Aorta (tissue), 5 donors: ENCODE data around the gene HACD3. TPM values are rescaled to one million over a fixed set of nuclear protein-coding genes. Genes with fewer than 3 reads are reported as not detected.
"Not testable (repeated sequence)": the region's sequence is repeated elsewhere in the genome, so short reads cannot be mapped to it uniquely, and the experiment has no call there.

Experiments
- ATAC-seq: fragments of 200-7000 bp; cut with Tn5 transposase; one replicate; pipeline ENCODE4 v1.9.1; 2022; ENCODE audit warnings: moderate library complexity; ENCODE audit not compliant: low FRiP score
- DNase-seq, 2 donors: peaks; one replicate each; pipeline ENCODE4 v3.0.0-alpha.2; 2020
- H3K27ac ChIP-seq, 2 donors: one replicate each; pipeline ENCODE4 v1.5.1; 2013; ENCODE audit warnings: low read length in 2 of 2, mild to moderate bottlenecking in 2 of 2, moderate library complexity in 2 of 2, control low read depth in 1 of 2, inconsistent platforms in 1 of 2, low read depth in 1 of 2
- H3K27me3 ChIP-seq, 2 donors: one replicate each; pipeline ENCODE4 v1.6.1; 2013; ENCODE audit warnings: control low read depth in 1 of 2, low read length in 1 of 2, mild to moderate bottlenecking in 1 of 2, moderate library complexity in 1 of 2; ENCODE audit not compliant: insufficient read depth in 2 of 2, control insufficient read depth in 1 of 2
- H3K36me3 ChIP-seq, 2 donors: one replicate each; pipeline ENCODE4 v1.6.1; 2013; ENCODE audit warnings: control low read depth in 1 of 2, low read length in 1 of 2, mild to moderate bottlenecking in 1 of 2; ENCODE audit not compliant: insufficient read depth in 2 of 2, control insufficient read depth in 1 of 2
- H3K4me1 ChIP-seq, 2 donors: one replicate each; pipeline ENCODE4 v1.6.1; 2013; ENCODE audit warnings: low read length in 2 of 2, control low read depth in 1 of 2, mild to moderate bottlenecking in 1 of 2, moderate library complexity in 1 of 2; ENCODE audit not compliant: insufficient read depth in 2 of 2, control insufficient read depth in 1 of 2
- H3K4me3 ChIP-seq, 2 donors: one replicate each; pipeline ENCODE4 v1.5.1; 2013; ENCODE audit warnings: low read length in 2 of 2, control low read depth in 1 of 2, mild to moderate bottlenecking in 1 of 2
- H3K9me3 ChIP-seq: one replicate; pipeline ENCODE4 v1.6.1; 2013; ENCODE audit warnings: mild to moderate bottlenecking, low read length; ENCODE audit not compliant: control insufficient read depth
- WGBS, 2 donors: extraction: QIAGEN DNeasy Blood & Tissue Kit; methylation state at CpG; one replicate each; pipeline ENCODE4 v1.1.7; 2013; 5-methylcytosine and 5-hydroxymethylcytosine counted together
- intact Hi-C, 2 donors: fragments of 100-400 bp; cut with DNase I; formaldehyde crosslinking; loops; one replicate each; pipeline versions ENCODE4 v1.14.2 to v1.15.0; 2022
- polyA plus RNA-seq, 2 donors: library from polyadenylated mRNA; stranded (reverse); fragments of 200-250 nt; gene quantifications; one replicate each; pipeline ENCODE4 v1.2.3, GENCODE V29; 2013
- total RNA-seq, 2 donors: library from RNA; stranded (reverse); fragmentation: NEBNext Ultra II Directional; extraction: Animal tissue kit (Norgen Biotek cat#: 25700); gene quantifications; one replicate each; pipeline ENCODE4 v1.2.1, GENCODE V29; 2021
- donor health status: healthy with polysubstance abuse.
- donor health status: Bipolar disorder and iron deficiency.
- donor health status: DM: no; HTN: no; CAD: no.
- donor health status: DM: no; HTN: no; CAD: no.
- donor health status: DM: yes; HTN: yes; CAD: no.

The HACD3 gene
- total and polyA plus RNA-seq, 4 donors = 9.6 to 34.2 (median 15.4) TPM

DNA sequence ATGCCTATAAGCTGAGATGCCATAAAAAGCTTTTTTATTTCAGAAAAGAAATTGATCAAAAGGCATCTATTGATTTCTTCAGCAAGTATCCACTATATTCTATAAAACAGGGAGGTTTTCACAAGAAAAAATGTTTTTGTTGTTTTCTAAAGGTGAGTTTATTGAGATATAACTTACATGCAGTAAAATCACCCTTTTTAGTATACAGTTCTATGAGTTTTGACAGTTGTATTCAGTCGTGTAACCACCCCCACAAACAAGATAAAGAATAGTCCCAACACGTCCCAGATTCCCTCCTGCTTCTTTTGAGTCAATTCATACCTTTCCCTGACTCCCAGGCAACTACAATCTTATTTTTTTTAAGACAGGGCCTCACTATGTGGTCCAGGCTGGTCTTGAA, 72.9 kb downstream of the HACD3 start:
- no peak overlapping the region for H3K27ac ChIP-seq
- DNase-seq (no peak), ATAC-seq (no peak)
- peaks cover 0 to 1% of the 10 kb centered on the region in 2 donors for H3K36me3 ChIP-seq
- no peaks in the 10 kb centered on the region for H3K9me3 ChIP-seq
- H3K4me1 ChIP-seq = no peaks in the 10 kb centered on the region
- 76 to 86% methylated on average over 2 of the region's 2 CpGs for WGBS, 2 donors
- H3K4me3 ChIP-seq = no peak overlapping the region
- H3K27me3 ChIP-seq = no peaks in the 10 kb centered on the region
- intact Hi-C loops = no loop called here

DNA sequence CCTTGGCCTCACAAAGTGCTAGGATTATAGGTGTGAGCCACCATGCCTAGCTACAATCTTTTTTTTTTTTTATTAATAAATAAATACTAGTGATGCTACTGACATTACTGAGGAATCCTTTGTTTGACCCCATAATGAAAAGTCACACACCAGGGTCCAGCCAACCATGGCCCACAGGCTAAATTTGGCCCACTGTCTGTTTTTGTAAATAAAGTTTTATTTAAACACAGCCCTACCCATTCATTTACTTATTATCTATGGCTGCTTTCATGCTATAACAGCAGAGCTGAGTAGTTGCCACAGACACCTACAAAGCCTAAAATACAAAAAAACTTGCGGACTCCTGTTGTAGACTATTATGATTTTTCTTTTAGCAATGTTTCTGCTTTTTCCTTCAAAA, 73.3 kb downstream of the HACD3 start:
- H3K36me3 ChIP-seq = peaks cover 0 to 1% of the 10 kb centered on the region in 2 donors

DNA sequence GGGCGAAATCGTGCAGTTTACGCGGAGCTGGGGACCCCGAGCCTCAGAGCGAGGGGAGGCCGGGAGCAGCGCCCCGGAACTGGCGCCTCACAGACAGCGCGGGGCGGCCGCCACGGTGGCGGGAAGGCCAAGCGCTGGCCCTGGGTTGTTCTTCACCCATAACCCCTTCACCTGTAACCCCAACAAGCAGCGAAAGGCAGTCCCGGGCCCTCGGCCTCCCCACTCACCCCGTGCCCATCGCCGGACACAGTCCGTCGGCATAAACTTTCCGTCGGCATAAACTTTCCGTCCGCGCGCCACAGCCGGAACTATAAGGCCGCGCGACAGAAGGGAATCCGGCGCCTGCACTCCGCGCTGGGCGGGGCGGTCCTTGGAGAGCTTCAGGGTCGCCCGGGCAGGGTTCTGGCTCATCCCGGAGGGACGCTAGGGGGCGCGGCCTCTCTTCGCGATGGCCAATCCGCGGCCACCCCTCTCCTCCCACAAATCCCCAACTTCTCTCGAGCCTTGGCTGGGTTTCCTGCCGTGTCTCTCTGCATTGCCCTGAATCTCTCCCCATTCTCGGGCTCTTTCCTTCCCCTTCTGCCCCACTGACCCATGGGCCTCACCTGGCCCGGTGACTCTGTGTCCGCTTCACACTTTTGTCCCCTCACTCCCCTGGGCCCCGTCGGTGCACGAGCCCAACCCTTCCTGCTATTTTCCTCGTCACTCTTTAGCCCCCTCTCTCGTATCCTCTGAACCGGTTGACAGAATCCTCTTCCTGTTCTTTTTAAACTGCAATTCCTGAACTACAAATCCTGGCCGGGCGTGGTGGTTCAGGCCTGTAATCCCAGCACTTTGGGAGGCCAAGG, 80.8 kb downstream of the HACD3 start, which contains the start of gene INTS14:
Gene INTS14, minus strand, starts transcription at position 261 of the 848 bp plus-strand sequence. CDS start 3,751 bp downstream, outside the sequence.
- peak within 1 kb of the TSS; percentile 67 to 92 for H3K4me3 ChIP-seq
- 0 to 1% methylated on average over 56 to 64 of the region's 64 CpGs for WGBS, 2 donors
- peak within 1 kb of the TSS; percentile 64 to 76 for H3K27ac ChIP-seq
- intact Hi-C loops = no loop called here
- ATAC-seq (peak; percentile 100), DNase-seq (peak; percentile 99 to 100)
- no peaks in the 10 kb centered on the region for H3K9me3 ChIP-seq
- H3K4me1 ChIP-seq = peaks cover 2 to 4% of the 10 kb centered on the region in 2 donors
- H3K27me3 ChIP-seq = no peaks in the 10 kb centered on the region
- no peaks in the 10 kb centered on the region for H3K36me3 ChIP-seq

More for the DNA sequence above, 73.3 kb downstream of the HACD3 start:
- 99 to 100% methylated on average over 1 of the region's 1 CpG for WGBS, 2 donors
- Histone ChIP-seq H3K9me3 (no peaks in the 10 kb centered on the region), H3K27me3 (no peaks in the 10 kb centered on the region), H3K4me1 (no peaks in the 10 kb centered on the region), H3K27ac (no peak overlapping the region), H3K4me3 (no peak overlapping the region)
- intact Hi-C loops = no loop called here
- DNase-seq (no peak), ATAC-seq (no peak)

DNA sequence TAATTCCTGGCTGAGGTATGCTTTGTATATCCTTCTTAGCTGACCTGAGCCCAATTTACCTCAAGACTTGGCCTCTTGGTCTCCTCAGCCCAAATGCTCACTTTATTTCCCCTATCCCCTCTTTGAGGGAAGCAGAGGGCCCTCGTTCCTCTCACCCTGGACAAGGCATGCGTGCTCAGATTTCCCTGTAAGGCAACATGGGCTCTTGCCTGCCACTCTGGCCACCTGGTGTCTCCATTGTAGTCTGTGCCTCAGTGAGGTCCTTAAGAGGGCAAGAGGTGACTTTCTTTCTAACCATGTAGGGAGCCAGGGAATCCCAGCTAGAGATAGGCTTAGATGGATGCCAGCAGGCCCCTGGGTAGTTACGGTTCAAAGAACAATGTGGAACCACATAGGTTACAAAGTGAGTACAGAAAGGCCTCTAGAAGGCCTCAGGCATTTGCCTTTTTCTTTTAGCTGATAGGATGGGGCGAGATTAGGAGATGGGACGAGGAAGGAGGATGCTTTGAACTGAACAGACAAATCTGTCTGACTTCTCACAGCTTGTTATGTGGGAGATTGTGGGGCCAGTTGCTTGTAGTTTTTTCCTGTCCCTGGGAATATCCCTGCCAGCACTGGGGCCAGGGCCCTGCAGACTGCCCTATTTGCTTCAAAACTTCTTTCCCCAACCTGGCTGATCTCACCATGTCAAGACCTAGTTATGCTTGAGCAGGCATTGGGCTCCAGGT, 81.8 kb downstream of the HACD3 start:
- H3K4me3 ChIP-seq = peak overlapping the region in 1 of 2 donors; percentile 53
- intact Hi-C loops = no loop called here
- peak overlapping the region in 1 of 2 donors; percentile 59 for H3K27ac ChIP-seq
- H3K4me1 ChIP-seq = peaks cover 2 to 4% of the 10 kb centered on the region in 2 donors
- no peak for DNase-seq
- H3K27me3 ChIP-seq = no peaks in the 10 kb centered on the region
- WGBS, 2 donors = 76 to 83% methylated on average over 5 of the region's 5 CpGs
- no peak for ATAC-seq
- H3K36me3 ChIP-seq = no peaks in the 10 kb centered on the region
- H3K9me3 ChIP-seq = no peaks in the 10 kb centered on the region

DNA sequence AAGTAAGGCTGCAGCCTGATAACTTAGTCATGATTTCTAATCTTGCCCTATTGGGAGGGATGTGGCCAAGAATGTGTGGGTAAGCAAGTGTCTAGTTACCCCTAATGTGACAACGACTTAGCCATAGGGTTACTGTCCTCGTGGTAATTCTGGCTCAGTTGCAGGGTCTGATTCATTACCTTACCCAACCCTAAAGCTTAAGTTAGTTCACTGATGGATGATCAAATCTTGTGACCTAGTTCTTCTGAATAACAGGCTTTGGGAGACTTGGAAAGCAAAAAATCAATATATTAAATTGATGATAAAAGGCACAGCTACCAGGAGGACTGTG, 82.3 kb downstream of the HACD3 start:
- ATAC-seq = no peak
- H3K4me3 ChIP-seq = no peak overlapping the region
- no peaks in the 10 kb centered on the region for H3K9me3 ChIP-seq
- peaks cover 2 to 4% of the 10 kb centered on the region in 2 donors for H3K4me1 ChIP-seq
- no peak for DNase-seq
- no peaks in the 10 kb centered on the region for H3K36me3 ChIP-seq
- H3K27me3 ChIP-seq = no peaks in the 10 kb centered on the region
- no peak overlapping the region for H3K27ac ChIP-seq
- WGBS, 2 donors = 63 to 74% methylated on average over 2 of the region's 2 CpGs
- intact Hi-C loops = no loop called here

DNA sequence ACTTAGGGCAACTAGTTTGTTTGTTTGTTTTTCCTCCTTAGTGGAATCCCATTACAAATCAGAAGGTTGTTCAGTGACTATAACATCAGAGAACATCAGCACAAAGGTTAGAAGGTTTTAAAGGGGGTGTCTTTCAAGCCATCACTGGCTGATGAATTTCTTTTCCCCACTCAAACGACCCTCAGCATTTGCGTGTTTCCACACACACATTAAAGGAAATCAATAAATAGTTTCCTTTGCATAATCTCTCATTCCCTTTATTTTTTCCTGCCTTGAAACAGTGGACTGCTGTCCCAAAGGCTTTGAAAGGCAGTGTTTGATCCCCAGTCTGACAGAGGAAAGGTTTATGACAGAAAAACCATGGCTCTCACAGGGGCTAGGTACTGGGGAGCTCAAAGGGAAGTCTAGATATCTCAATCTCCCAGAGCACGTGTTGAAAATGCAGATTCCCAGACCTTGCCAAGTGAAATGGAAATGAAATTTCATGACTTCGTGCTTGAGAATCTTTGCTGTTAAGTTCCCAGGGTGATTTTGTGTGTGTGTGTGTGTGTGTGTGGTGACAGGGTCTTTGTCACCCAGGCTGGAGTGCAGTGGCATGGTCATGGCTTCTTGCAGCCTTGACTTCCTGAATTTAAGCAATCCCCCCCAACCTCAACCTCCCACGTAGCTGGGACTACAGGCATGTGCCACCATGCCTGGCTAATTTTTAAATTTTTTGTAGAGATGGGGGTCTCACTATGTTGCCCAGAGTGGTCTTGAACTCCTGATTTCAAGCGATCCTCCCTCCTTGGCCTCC, 82.9 kb downstream of the HACD3 start:
- no peak for ATAC-seq

DNA sequence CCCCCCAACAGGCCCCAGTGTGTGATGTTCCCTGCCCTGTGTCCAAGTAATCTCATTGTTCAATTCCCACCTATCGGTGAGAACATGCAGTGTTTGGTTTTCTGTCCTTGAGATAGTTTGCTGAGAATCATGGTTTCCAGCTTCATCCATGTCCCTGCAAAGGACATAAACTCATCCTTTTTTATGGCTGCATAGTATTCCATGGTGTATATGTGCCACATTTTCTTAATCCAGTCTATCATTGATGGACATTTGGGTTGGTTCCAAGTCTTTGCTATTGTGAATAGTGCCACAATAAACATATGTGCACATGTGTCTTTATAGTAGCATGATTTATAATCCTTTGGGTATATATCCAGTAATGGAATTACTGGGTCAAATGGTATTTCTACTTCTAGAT, 85.6 kb downstream of the HACD3 start:
- H3K27me3 ChIP-seq, H3K4me1 ChIP-seq, H3K4me3 ChIP-seq, H3K27ac ChIP-seq, H3K9me3 ChIP-seq, DNase-seq, ATAC-seq, H3K36me3 ChIP-seq, intact Hi-C loops: not testable (repeated sequence)
- 96 to 100% methylated on average over 1 of the region's 1 CpG for WGBS, 2 donors

More for the DNA sequence above, 82.9 kb downstream of the HACD3 start:
- Histone ChIP-seq H3K36me3 (no peaks in the 10 kb centered on the region), H3K4me3 (no peak overlapping the region), H3K27ac (no peak overlapping the region), H3K27me3 (no peaks in the 10 kb centered on the region), H3K4me1 (peaks cover 2 to 4% of the 10 kb centered on the region in 2 donors), H3K9me3 (no peaks in the 10 kb centered on the region)
- intact Hi-C loops = no loop called here
- DNase-seq = no peak
- 77 to 83% methylated on average over 6 of the region's 6 CpGs for WGBS, 2 donors

DNA sequence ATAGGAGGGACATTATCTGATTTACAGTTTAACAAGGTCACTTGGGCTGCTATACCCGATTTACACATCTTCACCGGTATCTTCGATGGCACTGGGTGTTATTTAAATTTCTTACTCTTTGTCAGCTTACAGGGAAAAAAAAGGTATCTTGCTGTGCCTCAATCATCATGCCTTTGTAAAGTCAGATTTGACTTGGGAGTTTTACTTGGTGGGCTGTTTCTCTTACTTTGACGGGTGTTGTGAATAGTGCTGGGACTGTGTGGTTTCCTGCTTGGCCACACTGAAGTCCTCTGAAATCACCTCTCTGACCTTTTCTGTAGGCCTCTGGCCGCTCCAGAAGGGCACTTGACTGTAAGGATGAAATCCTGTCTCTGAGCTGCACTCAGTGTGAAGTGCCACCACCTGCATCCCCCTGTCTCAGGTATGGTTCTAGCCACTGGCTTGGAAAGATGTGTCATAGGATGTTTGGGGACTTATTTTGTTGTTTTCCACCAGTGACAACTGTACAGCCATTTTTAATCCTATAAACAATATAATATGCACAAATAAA, 88.4 kb downstream of the HACD3 start:
- H3K27ac ChIP-seq = no peak overlapping the region
- H3K36me3 ChIP-seq = peaks cover 0 to 2% of the 10 kb centered on the region in 2 donors
- ATAC-seq (no peak), DNase-seq (no peak)
- 55 to 64% methylated on average over 5 of the region's 5 CpGs for WGBS, 2 donors
- no peak overlapping the region for H3K4me3 ChIP-seq
- no peaks in the 10 kb centered on the region for H3K4me1 ChIP-seq
- no peaks in the 10 kb centered on the region for H3K27me3 ChIP-seq
- intact Hi-C loops = no loop called here
- no peaks in the 10 kb centered on the region for H3K9me3 ChIP-seq
